ENCODE results near the gene DEPDC5.

GRCh38 chr22:31950226-31950625, 196.4 kb downstream of the DEPDC5 start:
- TF ChIP-seq EZH2 (IDR thresholded peaks at IDR 0.05; ENCODE audit: low read length, unreplicated experiment) = no peak
- TF ChIP-seq CTCF (conservative IDR thresholded peaks at IDR 0.05; ENCODE audit: low read depth, low read length) = no peak
- TF ChIP-seq EZH2phosphoT487 (IDR thresholded peaks at IDR 0.05; ENCODE audit: borderline replicate concordance, low read length) = no peak
